Inflammatory macrophage treated with lipopolysaccharide for 4 hours (primary cell): ENCODE measurements around the gene ROCK2.
A peak's percentile ranks its signal among the peaks of the same experiment; 100 is the strongest.
"Not testable (repeated sequence)": the region's sequence is repeated elsewhere in the genome, so short reads cannot be mapped to it uniquely, and the experiment has no call there.

Source experiments
- DNase-seq: peaks from one replicate; pipeline ENCODE4 v3.0.0-alpha.2; 2020

The ROCK2 gene

DNA sequence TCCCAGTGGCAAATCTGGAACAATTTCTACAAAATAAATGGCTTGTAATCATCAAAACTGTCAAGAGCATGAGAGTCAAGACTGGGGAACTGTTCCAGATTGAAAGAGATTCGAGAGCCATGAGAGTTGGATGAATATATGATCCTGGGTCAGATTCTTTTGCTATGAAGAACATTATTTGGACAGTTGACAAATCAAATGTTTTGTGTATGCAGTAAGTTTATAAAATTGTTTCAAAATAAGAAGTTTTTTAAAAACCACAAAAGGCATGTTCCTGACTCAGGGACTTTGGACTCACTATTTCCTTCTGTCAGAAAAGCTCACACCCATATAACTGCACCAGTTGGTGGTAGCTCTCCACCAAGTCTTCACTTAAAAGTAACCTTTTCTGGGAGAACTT lies 38.5 kb downstream of the ROCK2 start:
- peak; percentile 24 for DNase-seq

DNA sequence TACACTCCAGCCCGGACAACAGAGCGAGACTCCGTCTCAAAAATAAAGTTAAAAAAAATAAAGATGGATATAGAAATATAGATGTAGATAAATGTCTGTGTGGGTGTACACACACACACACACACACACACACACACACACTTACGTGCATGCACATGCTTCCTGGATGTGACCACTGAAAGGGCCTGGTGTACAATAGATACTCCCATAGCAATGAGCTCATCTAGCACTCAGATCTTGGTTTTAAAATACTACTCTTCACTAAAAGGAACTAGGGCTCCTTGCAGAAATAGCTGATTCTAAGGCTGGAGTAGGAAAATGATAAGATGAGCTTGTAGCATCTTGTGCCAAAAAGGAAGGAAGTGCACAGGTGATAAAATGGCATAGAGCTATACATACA lies 39.1 kb downstream of the ROCK2 start:
- DNase-seq: no peak

GRCh38 chr2:11304476-11304875 lies 40.0 kb downstream of the ROCK2 start:
- no peak for DNase-seq

GRCh38 chr2:11303290-11304013 lies 41.0 kb downstream of the ROCK2 start:
- DNase-seq: no peak

DNA sequence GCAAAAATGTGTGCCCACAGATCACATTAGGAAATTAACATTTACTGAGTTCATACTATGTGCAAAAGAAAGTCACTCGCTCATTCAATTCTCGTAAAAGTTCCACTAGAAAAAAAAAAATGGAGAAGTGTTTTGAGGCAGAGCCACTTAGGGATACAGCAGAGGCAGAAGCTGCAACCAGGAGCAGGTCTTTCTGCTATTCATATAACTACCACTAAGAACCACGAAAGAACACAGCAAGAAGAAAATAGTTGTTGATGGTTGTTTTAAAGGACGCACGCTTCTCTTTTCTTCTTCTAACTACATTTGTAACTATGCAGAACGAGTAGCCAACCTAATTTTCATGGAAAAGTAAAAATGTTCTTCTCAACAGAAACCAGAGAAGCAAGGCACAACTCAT lies 45.0 kb downstream of the ROCK2 start:
- no peak for DNase-seq

- no peak for DNase-seq
Measured at GRCh38 chr2:11298592-11298991, 45.8 kb downstream of the ROCK2 start.

DNA sequence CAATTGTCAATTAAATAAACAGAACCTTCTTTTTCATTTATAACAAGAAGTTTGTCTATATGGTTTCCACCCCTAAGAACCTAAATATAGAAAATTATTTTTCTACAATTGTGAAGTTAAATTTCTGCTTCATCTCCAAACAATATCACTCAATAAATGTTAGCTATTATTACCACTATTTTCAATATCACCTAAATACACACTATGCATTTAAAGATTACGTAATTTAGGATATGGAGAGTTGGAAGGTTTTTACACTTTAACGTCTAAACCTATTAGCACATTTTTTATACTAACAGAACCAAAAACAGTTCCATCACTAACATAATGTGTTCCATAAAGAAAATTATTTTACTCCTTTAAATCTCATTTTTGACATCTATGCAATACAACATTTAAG lies 48.0 kb downstream of the ROCK2 start:
- DNase-seq: no peak

GRCh38 chr2:11292464-11293255 lies 51.8 kb downstream of the ROCK2 start:
- DNase-seq: peak; percentile 43

GRCh38 chr2:11290713-11291112 lies 53.7 kb downstream of the ROCK2 start:
- no peak for DNase-seq

GRCh38 chr2:11290211-11290610 lies 54.2 kb downstream of the ROCK2 start:
- no peak for DNase-seq

GRCh38 chr2:11288431-11288830 lies 56.0 kb downstream of the ROCK2 start:
- DNase-seq: no peak

DNA sequence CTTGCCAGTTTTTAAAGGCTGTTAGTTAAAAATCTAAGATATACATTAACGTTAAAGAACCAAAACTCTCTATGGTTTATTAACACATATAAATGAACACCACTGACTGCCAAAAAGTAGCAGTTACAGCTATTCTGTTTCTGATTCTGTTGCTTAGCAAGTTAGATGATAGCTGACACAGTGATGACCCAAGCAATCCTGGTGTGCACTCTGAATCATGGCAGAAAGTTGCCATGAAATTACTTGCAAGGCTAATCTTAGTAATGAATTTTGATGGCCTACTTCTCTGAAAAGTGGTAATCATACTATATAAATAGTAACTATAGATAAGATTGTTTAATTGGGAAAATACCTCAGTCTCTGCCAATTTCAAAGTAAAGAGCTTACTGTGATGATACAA lies 57.7 kb downstream of the ROCK2 start:
- peak; percentile 31 for DNase-seq

GRCh38 chr2:11286323-11286722 lies 58.1 kb downstream of the ROCK2 start:
- no peak for DNase-seq

GRCh38 chr2:11285499-11285898 lies 58.9 kb downstream of the ROCK2 start:
- DNase-seq: no peak

DNA sequence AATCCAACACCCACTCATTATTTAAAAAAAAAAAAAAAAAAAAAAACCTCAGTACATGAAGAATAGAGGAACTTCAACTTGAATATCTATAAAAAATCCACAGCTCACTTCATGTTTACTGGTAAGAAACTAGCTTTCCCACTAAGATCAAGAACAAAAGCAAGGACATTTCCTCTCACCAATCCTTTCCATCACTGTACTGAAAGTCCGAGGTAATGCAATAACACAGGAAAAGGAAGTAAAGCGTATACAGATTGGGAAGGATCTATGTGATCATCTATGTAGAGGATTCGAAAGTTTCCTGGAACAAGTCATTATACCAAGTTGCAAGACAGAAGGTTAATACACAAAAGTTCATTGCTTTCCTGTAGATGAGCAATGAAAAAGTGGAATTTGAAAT lies 63.2 kb downstream of the ROCK2 start:
- DNase-seq: peak; percentile 96

GRCh38 chr2:11280713-11281112 lies 63.7 kb downstream of the ROCK2 start:
- DNase-seq: no peak

GRCh38 chr2:11279398-11279797 lies 65.0 kb downstream of the ROCK2 start:
- DNase-seq: no peak

DNA sequence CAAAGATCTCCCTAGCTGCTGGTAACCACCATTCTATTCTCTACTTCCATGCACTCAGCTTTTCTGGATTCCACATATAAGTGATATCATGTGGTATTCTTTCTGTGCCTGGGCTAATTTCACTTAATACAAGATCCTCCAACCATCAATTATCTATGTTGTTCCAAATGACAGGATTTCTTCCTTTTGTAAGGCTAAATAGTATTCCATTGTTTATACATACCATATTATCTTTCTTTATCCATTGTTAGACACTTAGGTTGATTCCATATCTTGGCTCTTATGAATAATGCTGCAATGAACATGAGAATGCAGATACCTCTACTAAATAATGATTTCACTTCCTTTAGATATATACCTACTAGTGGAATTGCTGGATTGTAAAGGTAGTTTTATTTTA lies 66.2 kb downstream of the ROCK2 start:
- no peak for DNase-seq

DNA sequence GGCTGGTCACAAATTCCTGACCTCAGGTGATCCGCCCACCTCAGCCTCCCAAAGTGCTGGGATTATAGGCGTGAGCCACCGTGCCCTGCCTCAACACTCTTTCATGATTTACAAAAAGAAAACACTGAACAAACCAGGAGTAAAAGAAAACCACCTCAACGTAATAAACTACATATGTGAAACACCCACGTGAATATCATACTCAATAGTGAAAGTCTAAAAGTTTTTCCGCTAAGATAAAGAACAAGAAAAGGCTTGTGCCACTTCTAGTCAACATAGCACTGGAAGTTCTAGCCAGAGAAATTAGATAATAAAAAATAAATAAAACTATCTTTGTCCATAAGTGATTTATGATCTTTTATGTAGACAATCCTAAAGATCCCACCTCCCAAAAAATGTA lies 68.5 kb downstream of the ROCK2 start:
- DNase-seq: no peak

DNA sequence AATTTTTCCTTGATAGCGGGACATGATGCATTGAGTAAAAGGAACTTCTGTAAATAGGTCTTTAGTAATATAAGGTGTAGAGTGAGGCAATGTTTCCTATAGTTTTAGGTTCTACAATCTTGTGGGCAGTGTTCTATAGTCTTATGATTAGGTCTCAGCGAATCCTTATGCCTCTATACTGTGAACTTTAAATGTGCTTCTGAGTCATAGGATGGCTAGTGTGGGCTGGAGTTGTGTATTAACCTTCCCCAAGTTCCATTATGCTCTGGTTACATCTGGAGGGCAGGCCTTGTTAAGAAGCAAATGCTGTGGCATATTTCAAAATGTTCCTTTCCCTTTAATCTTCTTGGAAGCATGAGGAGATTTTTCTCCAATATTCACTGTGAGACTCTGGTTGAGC lies 73.5 kb downstream of the ROCK2 start:
- peak; percentile 93 for DNase-seq

GRCh38 chr2:11267931-11268330 lies 76.5 kb downstream of the ROCK2 start:
- DNase-seq: no peak

- DNase-seq: no peak
Measured at GRCh38 chr2:11264818-11265217, 79.6 kb downstream of the ROCK2 start.

DNA sequence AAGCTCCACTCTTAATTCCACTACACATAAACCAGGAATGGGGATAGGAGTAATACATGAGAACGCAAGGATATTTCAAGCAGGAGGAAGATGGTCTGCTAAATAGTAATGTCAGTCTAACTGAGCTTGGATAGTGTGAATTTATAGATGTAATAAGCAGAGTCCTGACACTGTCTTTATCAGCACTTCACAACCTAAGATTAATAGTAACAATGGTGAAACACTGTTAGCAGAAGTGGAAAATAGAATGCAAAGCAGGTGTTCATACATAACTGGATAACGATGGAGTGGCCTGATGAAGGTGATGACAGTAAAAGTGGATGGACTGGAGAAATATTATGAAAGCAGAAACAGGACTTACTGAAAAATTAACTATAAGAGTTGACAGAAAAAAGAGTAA lies 80.4 kb downstream of the ROCK2 start:
- DNase-seq: no peak

DNA sequence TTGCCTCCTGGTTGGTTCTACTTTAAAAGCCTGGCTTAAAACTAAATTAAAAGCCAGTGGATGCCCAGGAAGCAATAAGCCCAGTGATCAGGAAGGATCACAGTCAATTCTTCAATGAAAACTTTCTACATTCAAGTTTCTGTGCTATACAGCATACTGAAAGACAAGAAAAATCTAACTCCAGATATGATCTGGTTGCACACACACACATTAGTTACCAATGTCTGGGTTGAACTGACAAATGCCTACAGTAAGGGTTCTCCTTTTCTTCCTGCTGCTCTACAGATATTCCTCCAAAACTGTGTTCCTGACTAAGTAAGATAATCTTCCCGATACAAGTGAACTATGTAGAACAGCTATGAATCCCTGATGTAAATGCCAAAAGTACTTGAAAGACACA lies 81.3 kb downstream of the ROCK2 start:
- no peak for DNase-seq

GRCh38 chr2:11262438-11262837 lies 82.0 kb downstream of the ROCK2 start:
- not testable (repeated sequence) for DNase-seq
